A549 treated with Hydrocortisone at 1 μM for 4 hours (cell line): ENCODE data around the gene PCOLCE2. TPM values are rescaled to one million over a fixed set of nuclear protein-coding genes. Genes with fewer than 3 reads are reported as not detected.

Experiments used
- total RNA-seq: library from RNA; stranded (reverse); fragments of 200-300 nt; extraction: Qiagen RNA extraction; gene quantifications from 5 replicates; pipeline ENCODE4 v1.2.3, GENCODE V29; 2022

Gene PCOLCE2
- 23.6 to 34.5 TPM (median 24.0 TPM) in 5 replicates for total RNA-seq

GRCh38 chr3:142888481-142889211, at the start of gene PCOLCE2:
PCOLCE2 (minus strand) TSS chr3:142889083; CDS start chr3:142888896, 187 bp downstream.

Other genes starting within 250 kb of the PCOLCE2 start
- 4.9 to 10.0 TPM (median 7.7 TPM) in 5 replicates for gene TRPC1, start 165.0 kb downstream of the PCOLCE2 start, total RNA-seq
- gene PAQR9, start 74.6 kb upstream of the PCOLCE2 start, total RNA-seq = 1.9 to 2.4 TPM (median 2.2 TPM) in 5 replicates
- gene U2SURP, start 112.5 kb upstream of the PCOLCE2 start, total RNA-seq = 67.6 to 117 TPM (median 80.3 TPM) in 5 replicates
- 0.84 to 1.1 TPM (median 0.96 TPM) in 5 replicates for gene CHST2, start 230.7 kb upstream of the PCOLCE2 start, total RNA-seq